Endodermal cell (in vitro differentiated cells): Measurements from ENCODE around the gene BEX4. TPM values are rescaled to one million over a fixed set of nuclear protein-coding genes. Genes with fewer than 3 reads are reported as not detected.
A peak's percentile ranks its signal among the peaks of the same experiment; 100 is the strongest.

ENCODE experiments used
- DNase-seq: peaks from one replicate; pipeline ENCODE4 v3.0.0-alpha.2; 2017
- H3K27ac ChIP-seq: 2 replicates; pipeline ENCODE4 v1.5.1; 2013; ENCODE audit warnings: mild to moderate bottlenecking, low read depth, low read length, moderate library complexity
- H3K27me3 ChIP-seq: 2 replicates; pipeline ENCODE4 v1.6.1; 2013; ENCODE audit warnings: mild to moderate bottlenecking, low read length, moderate library complexity; ENCODE audit not compliant: insufficient read depth, control insufficient read depth, poor library complexity, severe bottlenecking
- H3K36me3 ChIP-seq: 2 replicates; pipeline ENCODE4 v1.7.0; 2013; ENCODE audit warnings: mild to moderate bottlenecking, low read length, moderate library complexity; ENCODE audit not compliant: control insufficient read depth, insufficient read depth
- H3K4me1 ChIP-seq: one replicate; pipeline ENCODE4 v1.7.0; 2013; ENCODE audit warnings: low read length; ENCODE audit not compliant: control insufficient read depth, insufficient read depth
- H3K4me3 ChIP-seq: 2 replicates; pipeline ENCODE4 v1.5.1; 2013; ENCODE audit warnings: mild to moderate bottlenecking, low read length, moderate library complexity
- H3K9ac ChIP-seq: 2 replicates; pipeline ENCODE4 v1.6.1; 2013; ENCODE audit warnings: mild to moderate bottlenecking, low read length, moderate library complexity; ENCODE audit not compliant: poor library complexity, severe bottlenecking; ENCODE audit errors: extremely low read depth
- H3K9me3 ChIP-seq: 2 replicates; pipeline ENCODE4 v1.6.1; 2013; ENCODE audit warnings: mild to moderate bottlenecking, low read length, moderate library complexity; ENCODE audit not compliant: control insufficient read depth
- H3K27ac Mint-ChIP-seq: 2 replicates; pipeline ENCODE4 v1.8.0; 2020; ENCODE audit warnings: mixed read lengths
- H3K27me3 Mint-ChIP-seq: 2 replicates; pipeline ENCODE4 v1.8.0; 2021; ENCODE audit warnings: mild to moderate bottlenecking, mixed read lengths; ENCODE audit not compliant: insufficient read depth
- H3K36me3 Mint-ChIP-seq: 2 replicates; pipeline ENCODE4 v1.8.0; 2020; ENCODE audit warnings: low read depth, mixed read lengths
- H3K4me1 Mint-ChIP-seq: 2 replicates; pipeline ENCODE4 v1.8.0; 2020; ENCODE audit warnings: mixed read lengths
- H3K4me3 Mint-ChIP-seq: 2 replicates; pipeline ENCODE4 v1.8.0; 2020; ENCODE audit warnings: mild to moderate bottlenecking, moderate library complexity, mixed read lengths
- H3K9me3 Mint-ChIP-seq: 2 replicates; pipeline ENCODE4 v1.8.0; 2020; ENCODE audit warnings: mild to moderate bottlenecking, mixed read lengths
- CTCF ChIP-seq: fragments of 200-600 bp; sonication (generic); conservative IDR thresholded peaks from 2 replicates; pipeline ENCODE4 v1.5.0; 2021; ENCODE audit warnings: antibody characterized with exemption, mild to moderate bottlenecking
- WGBS, 2 experiments: methylation state at CpG; one replicate each; pipeline versions ENCODE4 v1.1.5 to v1.1.7; 2013; ENCODE audit warnings: missing lambda C conversion rate in 2 of 2, mixed read lengths in 1 of 2; ENCODE audit not compliant: insufficient coverage in 1 of 2, insufficient read length in 1 of 2; 5-methylcytosine and 5-hydroxymethylcytosine counted together
- total RNA-seq, 2 donors: library from RNA; stranded (reverse); fragmentation: NEBNext Ultra II Directional in 1 of 2; extraction: Animal tissue kit (Norgen Biotek cat#: 25700) in 1 of 2; gene quantifications; 2 replicates in 1 of 2; 3 replicates in 1 of 2; pipeline ENCODE4 v1.2.1, GENCODE V29; 2021

The BEX4 gene
- total RNA-seq, 2 donors from 2014 or later = 65.1 to 71.0 TPM

DNA sequence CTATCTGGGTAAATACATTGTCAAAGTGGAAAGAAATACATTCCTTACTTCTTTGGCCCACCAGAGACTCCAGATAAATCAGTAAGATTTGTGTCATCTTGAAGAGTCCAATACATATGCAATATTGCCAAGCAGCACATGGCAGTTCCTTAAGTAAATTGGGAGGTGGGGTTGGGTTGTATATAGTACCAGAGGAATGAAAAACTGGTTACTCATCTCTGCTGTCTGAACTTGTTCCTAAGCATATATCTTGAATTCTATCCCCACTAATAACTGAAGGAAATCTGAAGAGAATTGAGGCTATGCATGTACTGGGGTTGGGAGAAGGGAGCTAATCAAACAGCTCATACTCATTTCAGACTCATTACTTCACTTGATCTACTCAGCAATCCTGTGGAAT lies 25.2 kb downstream of the BEX4 start:
- Mint-ChIP-seq H3K9me3 (peaks cover 5% of the 10 kb centered on the region), H3K27me3 (peaks cover 44% of the 10 kb centered on the region)
- H3K4me1 ChIP-seq = no peaks in the 10 kb centered on the region

DNA sequence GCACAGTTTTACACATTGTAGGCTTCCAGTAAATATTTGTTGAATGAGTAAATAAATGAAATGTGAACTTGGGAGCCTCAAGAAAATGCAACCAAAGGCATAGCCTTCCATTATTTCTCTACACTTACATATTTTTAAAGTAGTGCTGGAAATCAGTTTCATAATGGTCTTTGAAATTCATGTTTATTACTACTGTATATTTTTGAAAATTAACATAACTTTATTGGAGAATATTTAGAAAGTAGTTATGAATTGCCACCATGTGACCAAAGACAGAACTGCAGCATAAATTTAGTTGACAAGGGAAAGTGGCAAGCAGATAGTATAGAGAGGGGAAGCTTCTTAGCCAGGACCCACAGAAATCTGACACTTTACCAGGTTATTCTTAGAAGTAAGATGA lies 33.6 kb downstream of the BEX4 start:
- Mint-ChIP-seq H3K4me3 (no peak overlapping the region), H3K27ac (no peak overlapping the region), H3K4me1 (peaks cover 16% of the 10 kb centered on the region), H3K36me3 (peaks cover 11% of the 10 kb centered on the region), H3K27me3 (peaks cover 8% of the 10 kb centered on the region), H3K9me3 (peaks cover 2% of the 10 kb centered on the region)
- DNase-seq = no peak
- Histone ChIP-seq H3K27ac (no peak overlapping the region), H3K36me3 (peaks cover 10% of the 10 kb centered on the region), H3K27me3 (peaks cover under 1% of the 10 kb centered on the region), H3K4me1 (no peaks in the 10 kb centered on the region), H3K4me3 (no peak overlapping the region), H3K9ac (no peak overlapping the region), H3K9me3 (no peaks in the 10 kb centered on the region)
- peak; percentile 67 for TF ChIP-seq CTCF

More for the DNA sequence above, 25.2 kb downstream of the BEX4 start:
- H3K36me3 ChIP-seq = no peaks in the 10 kb centered on the region
- peaks cover 6% of the 10 kb centered on the region for H3K4me1 Mint-ChIP-seq
- no peak overlapping the region for H3K4me3 ChIP-seq
- H3K4me3 Mint-ChIP-seq = no peak overlapping the region
- no peaks in the 10 kb centered on the region for H3K9me3 ChIP-seq
- H3K27me3 ChIP-seq = peaks cover 57% of the 10 kb centered on the region
- no peak for TF ChIP-seq CTCF
- H3K36me3 Mint-ChIP-seq = no peaks in the 10 kb centered on the region
- DNase-seq = no peak
- no peak overlapping the region for H3K27ac Mint-ChIP-seq
- H3K27ac ChIP-seq = no peak overlapping the region
- no peak overlapping the region for H3K9ac ChIP-seq

DNA sequence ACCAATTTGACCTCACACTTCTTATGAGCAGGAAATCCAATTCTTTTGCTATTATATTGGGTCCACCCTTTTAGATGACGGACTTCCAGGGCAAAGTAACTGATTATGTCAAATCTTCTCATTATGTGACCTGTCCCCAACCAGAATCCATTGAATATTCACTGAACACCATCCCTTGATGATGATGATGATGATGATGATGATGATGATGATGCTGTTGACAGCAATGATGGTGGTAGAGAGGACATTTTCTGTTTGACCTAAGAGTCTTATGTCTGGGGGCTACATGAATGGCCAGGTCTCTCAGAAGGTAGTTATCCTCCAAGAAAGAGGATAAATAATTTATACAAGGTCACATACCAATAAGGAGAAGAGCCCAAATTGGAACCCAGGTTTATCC lies 34.9 kb downstream of the BEX4 start:
- no peak overlapping the region for H3K4me3 ChIP-seq
- H3K36me3 ChIP-seq = peaks cover 11% of the 10 kb centered on the region
- Mint-ChIP-seq H3K36me3 (peaks cover 12% of the 10 kb centered on the region), H3K4me3 (no peak overlapping the region), H3K4me1 (peaks cover 17% of the 10 kb centered on the region), H3K27ac (no peak overlapping the region), H3K27me3 (peaks cover 8% of the 10 kb centered on the region), H3K9me3 (peaks cover 4% of the 10 kb centered on the region)
- no peak for TF ChIP-seq CTCF
- no peak overlapping the region for H3K9ac ChIP-seq
- H3K27ac ChIP-seq = no peak overlapping the region
- DNase-seq = no peak
- no peaks in the 10 kb centered on the region for H3K27me3 ChIP-seq
- H3K4me1 ChIP-seq = no peaks in the 10 kb centered on the region
- H3K9me3 ChIP-seq = no peaks in the 10 kb centered on the region
- WGBS, 2 experiments = 88% methylated on average over 1 of the region's 1 CpG; no CpG with 5 or more reads in 1 of the 2 experiments
